ENCODE results near the gene GSE1. TPM values are rescaled to one million over a fixed set of nuclear protein-coding genes. Genes with fewer than 3 reads are reported as not detected.

Gene GSE1
- total and polyA plus RNA-seq, 9 of the 15 experiments (the other 6 are each of a cell fraction or from before 2014, with no cell fraction given), result 12.2 to 244 (median 57.9) TPM

DNA sequence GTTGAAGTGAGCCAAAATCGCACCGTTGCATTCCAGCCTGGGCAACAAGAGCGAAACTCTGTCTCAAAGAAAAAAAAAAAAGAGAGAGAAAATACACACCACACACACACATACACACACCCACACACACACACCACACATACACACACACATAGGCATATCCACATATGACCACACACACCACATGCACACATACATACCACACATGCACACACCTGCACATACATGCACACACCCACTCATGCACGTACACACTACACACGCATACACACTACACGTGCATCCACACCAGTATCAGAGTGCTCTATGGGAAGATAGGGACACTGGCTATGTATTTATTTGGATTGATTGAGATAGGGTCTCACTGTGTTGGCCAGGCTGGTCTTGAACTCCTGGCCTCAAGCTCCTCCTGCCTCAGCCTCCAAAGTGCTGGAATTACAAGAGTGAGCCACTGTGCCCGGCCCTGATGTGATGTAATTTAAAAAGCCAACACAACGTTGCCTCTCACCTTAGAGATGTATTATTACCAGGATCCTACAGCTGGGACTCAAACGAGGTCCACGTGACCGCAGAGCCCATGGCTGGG is 93.4 kb downstream of the GSE1 start:
- peaks cover 23 to 38% of the 10 kb centered on the region in 2 experiments for H3K27me3 ChIP-seq (ENCODE audit: control insufficient read depth in 2 of 2, insufficient read depth in 2 of 2, low read length in 2 of 2)
- no peak overlapping the region for H3K4me3 ChIP-seq
- no peak overlapping the region for H3K4me2 ChIP-seq (ENCODE audit: insufficient read depth, low read length)
- no TSS peak for BruUV-seq (replicated peaks)
- H3K79me2 ChIP-seq (ENCODE audit: control insufficient read depth, insufficient read depth, low read length), result no peaks in the 10 kb centered on the region
- H3K36me3 ChIP-seq (ENCODE audit: control insufficient read depth, insufficient read depth, low read length), result no peaks in the 10 kb centered on the region
- peaks cover 5% of the 10 kb centered on the region for H3K9me3 ChIP-seq (replicated peaks; ENCODE audit: control insufficient read depth, insufficient read depth, low read depth, low read length)
- in situ Hi-C loops (cut with MboI), result no loop called here
- intact Hi-C loops (cut with micrococcal nuclease), result no loop called here
- ATAC-seq (no peak), FAIRE-seq (peak; percentile 15), DNase-seq (ENCODE audit: extremely low read depth in 1 of 4, low spot score in 3 of 4) (no peak)
- no peak overlapping the region for H3K27ac ChIP-seq (ENCODE audit: extremely low read depth, low read depth, low read length)
- 32% methylated on average over 10 of the region's 11 CpGs for WGBS (ENCODE audit: insufficient coverage, low coverage, missing lambda C conversion rate)
- H3K9ac ChIP-seq (ENCODE audit: insufficient read depth in 1 of 2, low read depth in 2 of 2, low read length in 2 of 2), result no peak overlapping the region
- no peaks in the 10 kb centered on the region for H3K9me1 ChIP-seq (ENCODE audit: control insufficient read depth, insufficient read depth, low read length)
- peaks cover 0 to 19% of the 10 kb centered on the region in 2 experiments; a peak in 3 of 5 replicates for H3K4me1 ChIP-seq (replicated peaks in 1 of 2; ENCODE audit: control insufficient read depth in 2 of 2, insufficient read depth in 2 of 2, low read length in 2 of 2)
- CTCF ChIA-PET (ENCODE audit: low intra/inter-chr PET ratio), result interaction anchor here (1.3 kb wide), 1 partner anchor 47 kb away, joined by 3 read pairs; no protein-coding TSS in a partner anchor
- POLR2A ChIA-PET, result interaction anchor here (0.6 kb wide), 1 partner anchor 56 kb away, joined by 3 read pairs; no protein-coding TSS in a partner anchor
- H4K20me1 ChIP-seq (replicated peaks; ENCODE audit: control insufficient read depth, insufficient read depth, low read length), result peaks cover 8% of the 10 kb centered on the region; the same call in 1 of the 2 replicates
- no peak overlapping the region for H2AFZ ChIP-seq (ENCODE audit: low read depth, low read length)
- TF ChIP-seq, protein P1, sequence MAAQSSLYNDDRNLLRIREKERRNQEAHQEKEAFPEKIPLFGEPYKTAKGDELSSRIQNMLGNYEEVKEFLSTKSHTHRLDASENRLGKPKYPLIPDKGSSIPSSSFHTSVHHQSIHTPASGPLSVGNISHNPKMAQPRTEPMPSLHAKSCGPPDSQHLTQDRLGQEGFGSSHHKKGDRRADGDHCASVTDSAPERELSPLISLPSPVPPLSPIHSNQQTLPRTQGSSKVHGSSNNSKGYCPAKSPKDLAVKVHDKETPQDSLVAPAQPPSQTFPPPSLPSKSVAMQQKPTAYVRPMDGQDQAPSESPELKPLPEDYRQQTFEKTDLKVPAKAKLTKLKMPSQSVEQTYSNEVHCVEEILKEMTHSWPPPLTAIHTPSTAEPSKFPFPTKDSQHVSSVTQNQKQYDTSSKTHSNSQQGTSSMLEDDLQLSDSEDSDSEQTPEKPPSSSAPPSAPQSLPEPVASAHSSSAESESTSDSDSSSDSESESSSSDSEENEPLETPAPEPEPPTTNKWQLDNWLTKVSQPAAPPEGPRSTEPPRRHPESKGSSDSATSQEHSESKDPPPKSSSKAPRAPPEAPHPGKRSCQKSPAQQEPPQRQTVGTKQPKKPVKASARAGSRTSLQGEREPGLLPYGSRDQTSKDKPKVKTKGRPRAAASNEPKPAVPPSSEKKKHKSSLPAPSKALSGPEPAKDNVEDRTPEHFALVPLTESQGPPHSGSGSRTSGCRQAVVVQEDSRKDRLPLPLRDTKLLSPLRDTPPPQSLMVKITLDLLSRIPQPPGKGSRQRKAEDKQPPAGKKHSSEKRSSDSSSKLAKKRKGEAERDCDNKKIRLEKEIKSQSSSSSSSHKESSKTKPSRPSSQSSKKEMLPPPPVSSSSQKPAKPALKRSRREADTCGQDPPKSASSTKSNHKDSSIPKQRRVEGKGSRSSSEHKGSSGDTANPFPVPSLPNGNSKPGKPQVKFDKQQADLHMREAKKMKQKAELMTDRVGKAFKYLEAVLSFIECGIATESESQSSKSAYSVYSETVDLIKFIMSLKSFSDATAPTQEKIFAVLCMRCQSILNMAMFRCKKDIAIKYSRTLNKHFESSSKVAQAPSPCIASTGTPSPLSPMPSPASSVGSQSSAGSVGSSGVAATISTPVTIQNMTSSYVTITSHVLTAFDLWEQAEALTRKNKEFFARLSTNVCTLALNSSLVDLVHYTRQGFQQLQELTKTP (IDR thresholded peaks at IDR 0.05; ENCODE audit: low read depth in 1 of 2, partially characterized antibody in 2 of 2), result no peak
- TF ChIP-seq MTA2 (IDR thresholded peaks at IDR 0.05; ENCODE audit: low read depth) (no peak), ARID2 (IDR thresholded peaks at IDR 0.05) (no peak), TCF7L2 (IDR thresholded peaks at IDR 0.05; ENCODE audit: low read depth, low read length) (no peak), TRIM25 (IDR thresholded peaks at IDR 0.05; ENCODE audit: borderline replicate concordance) (no peak), ETS2 (tag; IDR thresholded peaks at IDR 0.05; ENCODE audit: borderline replicate concordance, poor library complexity, severe bottlenecking) (no peak), GABPA (tag; conservative IDR thresholded peaks at IDR 0.05; ENCODE audit: low read depth) (no peak), HDAC1 (IDR thresholded peaks at IDR 0.05) (0 out of 4 replicates have a peak, but pooled peaks of 1 of the 2 experiments have one; percentile 19), SREBF1 (IDR thresholded peaks at IDR 0.05; ENCODE audit: borderline replicate concordance, low read depth, low read length) (no peak), ETV6 (IDR thresholded peaks at IDR 0.05; ENCODE audit: borderline replicate concordance in 1 of 2, low read depth in 2 of 2, low read length in 1 of 2) (no peak), ETV6 (CRISPR knock-in tag; IDR thresholded peaks at IDR 0.05; ENCODE audit: borderline replicate concordance) (no peak), SRSF9 (IDR thresholded peaks at IDR 0.05; ENCODE audit: borderline replicate concordance, low read depth, low read length) (no peak)
